NCI-H2196 treated with DMSO at 0.1 percent for 48 hours (cell line): ENCODE data around the gene SLC2A4RG.
A peak's percentile ranks its signal among the peaks of the same experiment; 100 is the strongest.
"Not testable (repeated sequence)": the region's sequence is repeated elsewhere in the genome, so short reads cannot be mapped to it uniquely, and the experiment has no call there.

Source experiments
- DNase-seq: peaks from one replicate; lab custom pipeline; 2025; ENCODE audit not compliant: unreplicated experiment; lab: John Stamatoyannopoulos, UW

Gene SLC2A4RG

DNA sequence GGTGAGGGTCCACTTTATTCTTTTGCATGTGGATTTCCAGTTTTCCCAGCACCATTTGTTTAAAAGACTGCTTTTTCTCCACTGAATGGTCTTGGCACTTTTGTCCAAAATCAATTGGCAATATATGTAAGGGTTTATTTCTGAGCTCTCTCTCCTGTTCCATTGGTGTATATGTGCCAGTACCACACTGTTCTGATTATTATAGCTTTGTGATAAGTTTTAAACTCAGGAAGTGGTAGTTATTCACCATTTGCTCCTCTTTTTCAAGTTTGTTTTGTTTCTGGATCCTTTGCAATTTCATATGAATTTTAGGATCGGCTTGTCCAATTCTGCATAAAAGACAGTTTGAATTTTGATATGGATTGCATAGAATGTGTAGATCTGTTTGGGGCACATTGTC, 27.4 kb upstream of the SLC2A4RG start:
- DNase-seq = no peak

DNA sequence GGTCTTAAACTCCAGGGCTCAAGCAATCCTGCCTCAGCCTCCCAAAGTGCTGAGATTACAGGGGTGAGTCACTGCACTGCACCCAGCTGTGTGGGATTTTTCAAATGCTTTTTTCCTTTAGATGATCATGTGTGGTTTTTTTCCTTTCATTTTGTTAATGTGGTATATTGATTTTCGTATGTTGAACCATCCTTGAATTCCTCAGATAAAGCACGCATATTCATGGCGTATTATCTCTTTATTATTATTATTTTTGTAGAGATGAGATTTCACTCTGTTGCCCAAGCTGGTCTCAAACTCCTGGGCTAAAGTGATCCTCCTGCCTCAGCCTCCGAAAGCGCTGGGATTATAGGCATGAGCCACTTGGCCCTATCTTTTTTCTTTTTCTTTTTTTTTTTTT, 24.7 kb upstream of the SLC2A4RG start:
- DNase-seq = no peak

DNA sequence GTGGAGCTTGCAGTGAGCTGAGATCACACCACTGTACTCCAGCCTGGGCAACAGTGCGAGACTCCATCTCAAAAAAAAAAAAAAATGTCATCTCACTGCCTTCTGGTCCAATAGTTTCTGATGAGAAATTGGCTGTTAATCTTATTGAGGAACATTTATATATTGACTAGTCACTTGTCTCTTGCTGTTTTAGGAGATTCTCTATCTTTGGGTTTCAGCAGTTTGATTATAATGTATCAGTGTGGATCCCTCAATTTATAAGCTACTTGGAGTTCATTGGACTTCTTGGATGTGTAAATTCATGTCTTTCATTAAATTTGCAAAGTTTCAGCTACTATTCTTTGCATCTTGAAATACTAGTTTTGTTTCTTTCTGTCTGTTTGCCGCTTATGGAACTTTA, 20.6 kb upstream of the SLC2A4RG start:
- DNase-seq = no peak

DNA sequence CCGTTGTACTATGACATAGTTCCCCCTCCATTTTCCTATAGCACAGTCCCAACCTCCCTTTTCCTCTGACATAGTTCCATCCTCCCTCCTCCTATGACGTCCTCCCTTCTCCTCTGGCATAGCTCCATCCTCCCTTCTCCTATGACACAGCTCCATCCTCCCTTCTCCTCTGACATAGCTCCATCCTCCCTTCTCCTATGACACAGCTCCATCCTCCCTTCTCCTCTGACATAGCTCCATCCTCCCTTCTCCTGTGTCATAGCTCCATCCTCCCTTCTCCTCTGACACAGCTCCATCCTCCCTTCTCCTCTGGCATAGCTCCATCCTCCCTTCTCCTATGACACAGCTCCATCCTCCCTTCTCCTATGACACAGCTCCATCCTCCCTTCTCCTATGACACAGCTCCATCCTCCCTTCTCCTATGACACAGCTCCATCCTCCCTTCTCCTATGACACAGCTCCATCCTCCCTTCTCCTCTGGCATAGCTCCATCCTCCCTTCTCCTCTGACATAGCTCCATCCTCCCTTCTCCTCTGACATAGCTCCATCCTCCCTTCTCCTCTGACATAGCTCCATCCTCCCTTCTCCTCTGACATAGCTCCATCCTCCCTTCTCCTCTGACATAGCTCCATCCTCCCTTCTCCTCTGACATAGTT, 16.5 kb upstream of the SLC2A4RG start:
- DNase-seq = not testable (repeated sequence)

DNA sequence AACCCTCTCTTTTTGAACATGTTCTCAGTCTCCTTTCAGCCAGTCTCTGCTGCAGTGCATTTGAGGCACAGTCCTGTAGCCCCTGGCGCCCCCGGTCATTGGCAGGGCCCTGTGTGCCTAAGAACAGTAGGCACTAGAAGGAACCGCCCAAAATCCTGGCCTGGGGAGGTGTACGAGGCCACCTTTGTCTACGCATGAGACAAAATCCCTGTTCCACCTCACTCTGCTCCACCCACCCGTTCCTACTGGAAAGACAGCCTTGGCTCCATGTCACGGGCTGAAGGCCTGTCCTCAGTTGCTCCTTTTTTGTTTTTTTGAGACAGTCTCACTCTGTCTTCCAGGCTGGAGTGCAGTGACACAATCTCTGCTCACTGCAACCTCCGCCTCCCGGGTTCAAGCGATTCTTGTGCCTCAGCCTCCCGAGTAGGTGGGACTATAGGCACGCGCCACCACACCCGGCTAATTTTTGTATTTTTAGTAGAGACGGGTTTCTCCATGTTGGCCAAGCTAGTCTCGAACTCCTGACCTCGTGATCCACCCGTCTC, 9.3 kb upstream of the SLC2A4RG start:
- not testable (repeated sequence) for DNase-seq

DNA sequence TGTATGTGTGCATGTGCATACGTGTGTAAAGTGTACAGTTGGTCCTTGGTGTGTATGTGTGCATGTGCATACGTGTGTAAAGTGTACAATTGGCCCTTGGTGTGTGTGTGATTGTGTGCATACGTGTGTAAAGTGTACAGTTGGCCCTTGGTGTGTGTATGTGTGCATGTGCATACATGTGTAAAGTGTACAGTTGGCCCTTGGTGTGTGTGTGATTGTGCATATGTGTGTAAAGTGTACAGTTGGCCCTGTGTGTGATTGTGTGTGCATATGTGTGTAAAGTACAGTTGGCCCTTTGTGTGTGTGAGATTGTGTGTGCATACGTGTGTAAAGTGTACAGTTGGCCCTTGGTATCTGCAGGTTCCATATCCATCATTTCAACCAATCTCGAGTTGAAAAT, 8.2 kb upstream of the SLC2A4RG start:
- no peak for DNase-seq

DNA sequence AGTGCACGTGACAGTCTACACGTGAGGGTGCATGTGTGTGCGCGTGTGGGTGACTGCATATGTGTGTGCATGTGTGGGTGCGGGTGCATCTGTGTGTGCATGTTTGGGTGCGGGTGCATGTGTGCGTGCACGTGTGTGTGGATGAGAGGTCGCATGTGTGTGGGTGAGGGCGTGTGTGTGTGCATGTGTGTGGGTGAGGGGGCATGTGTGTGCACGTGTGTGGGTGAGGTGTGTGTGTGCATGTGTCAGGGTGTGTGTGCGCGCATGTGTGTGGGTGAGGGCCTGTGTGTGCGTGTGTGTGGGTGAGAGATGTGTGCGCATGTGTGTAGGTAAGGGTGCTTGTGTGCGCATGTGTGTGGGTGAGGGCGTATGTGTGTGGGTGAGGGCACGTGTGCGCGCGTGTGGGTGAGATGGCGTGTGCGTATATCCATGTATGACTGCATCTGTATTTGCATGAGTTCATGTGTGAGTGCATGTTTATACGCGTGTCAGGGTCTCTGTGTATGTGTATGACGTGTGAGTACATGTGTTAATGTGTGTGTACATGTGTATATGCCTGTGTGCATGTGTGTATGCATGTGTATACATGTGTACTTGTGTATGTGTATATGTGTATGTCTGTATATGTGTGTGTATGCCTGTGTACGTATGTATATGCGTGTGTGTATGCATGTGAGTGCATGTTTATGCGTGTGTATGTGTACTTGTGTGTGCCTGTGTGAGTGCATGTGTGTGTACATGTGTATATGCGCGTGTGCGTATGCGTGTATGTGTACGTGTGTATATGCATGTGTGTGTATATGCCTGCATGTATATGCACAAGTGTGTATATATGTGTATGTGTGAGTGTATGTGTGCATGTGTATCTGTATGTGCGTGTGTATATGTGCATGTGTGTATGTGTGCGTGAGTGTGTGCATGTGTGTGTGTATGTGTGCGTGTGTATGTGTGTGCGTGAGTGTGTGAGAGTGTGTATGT, 7.2 kb upstream of the SLC2A4RG start:
- no peak for DNase-seq

DNA sequence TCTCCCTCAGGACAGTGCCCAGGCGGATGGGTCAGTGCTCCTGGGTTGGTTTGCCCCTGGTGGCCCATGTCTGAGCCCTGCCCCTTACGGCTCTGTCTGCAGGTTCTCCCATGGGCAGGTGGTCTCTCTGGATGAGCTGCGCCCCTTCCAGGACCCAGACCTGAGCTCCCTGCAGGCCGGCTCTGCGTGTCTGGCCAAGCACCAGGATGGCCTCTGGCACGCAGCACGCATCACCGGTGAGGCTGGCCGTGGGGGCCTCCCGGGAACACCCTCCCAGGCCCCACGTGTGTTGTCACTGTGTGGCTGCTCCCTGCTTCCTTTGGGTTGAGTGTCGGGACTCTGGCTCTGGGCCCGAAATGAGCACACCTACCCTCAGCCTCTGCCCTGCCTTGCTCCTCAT, 6.5 kb upstream of the SLC2A4RG start:
- no peak for DNase-seq

DNA sequence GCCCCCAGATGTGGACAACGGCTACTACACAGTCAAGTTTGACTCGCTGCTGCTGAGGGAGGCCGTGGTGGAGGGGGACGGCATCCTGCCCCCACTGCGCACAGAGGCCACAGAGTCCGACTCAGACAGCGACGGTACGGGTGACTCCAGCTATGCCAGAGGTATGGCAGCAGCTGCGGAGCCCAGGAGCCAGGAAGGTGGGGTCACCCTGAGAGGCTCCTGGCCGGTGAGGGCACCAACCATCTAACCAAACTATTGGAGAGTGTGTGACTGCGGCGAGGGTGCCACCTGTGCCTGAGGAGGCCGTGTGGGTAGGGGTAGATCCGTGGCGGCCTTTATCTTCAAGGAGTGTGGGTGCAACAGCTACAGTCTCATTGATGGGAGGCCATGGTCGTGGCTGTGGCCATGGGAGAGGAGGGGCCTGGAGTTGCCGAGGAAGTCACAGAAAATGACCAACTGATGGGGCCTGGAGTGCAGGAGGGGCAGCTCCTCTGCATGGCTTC, 5.9 kb upstream of the SLC2A4RG start:
- no peak for DNase-seq

DNA sequence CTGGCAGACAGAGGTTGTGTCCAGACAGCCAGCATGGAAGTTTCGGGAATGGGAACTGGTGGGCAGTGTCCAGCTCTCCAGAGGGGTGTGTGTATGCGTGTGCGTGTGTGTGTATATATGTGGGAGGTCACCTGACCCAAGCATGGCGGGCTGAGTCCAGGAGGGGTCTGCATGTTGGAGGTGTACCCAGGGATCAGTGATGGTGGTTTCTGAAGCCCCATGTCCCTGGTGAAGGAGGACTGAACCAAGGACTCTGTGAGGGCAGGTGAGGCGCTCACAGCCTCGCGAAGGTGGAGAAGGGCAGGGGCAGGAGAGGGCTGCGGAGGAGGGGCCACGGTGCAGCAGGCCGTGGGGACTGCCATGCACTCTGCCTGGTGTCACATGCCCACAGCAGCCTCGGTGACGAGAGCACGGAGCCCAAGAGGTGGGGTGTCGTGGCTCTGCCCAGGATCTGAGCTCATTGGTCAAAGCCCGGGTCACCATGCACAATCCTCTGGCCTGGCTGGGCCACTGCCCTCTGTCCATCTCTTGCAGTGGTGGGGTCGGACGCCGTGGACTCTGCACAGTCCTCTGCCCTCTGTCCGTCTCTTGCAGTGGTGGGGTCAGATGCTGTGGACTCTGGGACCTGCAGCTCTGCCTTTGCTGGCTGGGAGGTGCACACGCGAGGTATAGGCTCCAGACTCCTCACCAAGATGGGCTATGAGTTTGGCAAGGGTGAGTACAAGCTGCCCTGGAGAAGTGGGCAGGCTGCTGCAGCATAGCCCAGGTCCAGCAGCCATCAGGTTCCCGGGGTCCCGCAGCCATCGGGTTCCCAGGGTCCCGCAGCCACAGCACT, 5.2 kb upstream of the SLC2A4RG start:
- no peak for DNase-seq

DNA sequence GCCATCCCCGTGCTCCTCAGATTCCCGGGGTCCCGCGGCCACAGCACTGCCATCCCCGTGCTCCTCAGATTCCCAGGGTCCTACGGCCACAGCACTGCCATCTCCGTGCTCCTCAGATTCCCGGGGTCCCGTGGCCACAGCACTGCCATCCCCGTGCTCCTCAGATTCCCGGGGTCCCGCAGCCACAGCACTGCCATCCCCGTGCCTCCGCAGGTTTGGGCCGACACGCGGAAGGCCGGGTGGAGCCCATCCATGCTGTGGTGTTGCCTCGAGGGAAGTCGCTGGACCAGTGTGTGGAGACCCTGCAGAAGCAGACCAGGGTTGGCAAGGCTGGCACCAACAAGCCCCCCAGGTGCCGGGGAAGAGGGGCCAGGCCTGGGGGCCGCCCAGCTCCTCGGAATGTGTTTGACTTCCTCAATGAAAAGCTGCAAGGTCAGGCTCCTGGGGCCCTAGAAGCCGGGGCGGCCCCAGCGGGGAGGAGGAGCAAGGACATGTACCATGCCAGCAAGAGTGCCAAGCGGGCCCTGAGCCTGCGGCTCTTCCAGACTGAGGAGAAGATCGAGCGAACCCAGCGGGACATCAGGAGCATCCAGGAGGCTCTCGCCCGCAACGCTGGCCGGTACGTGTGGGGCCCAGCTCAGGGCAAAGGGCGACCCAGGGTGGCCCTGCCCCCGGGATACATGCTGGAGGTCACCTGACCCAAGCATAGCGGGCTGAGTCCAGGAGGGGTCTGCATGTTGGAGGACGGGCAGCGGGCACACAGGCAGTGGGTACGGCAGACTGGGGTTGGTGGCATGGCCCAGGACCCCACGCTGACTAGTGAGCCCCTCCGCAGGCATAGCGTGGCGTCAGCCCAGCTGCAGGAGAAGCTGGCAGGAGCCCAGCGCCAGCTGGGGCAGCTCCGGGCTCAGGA, 4.4 kb upstream of the SLC2A4RG start:
- DNase-seq = no peak

DNA sequence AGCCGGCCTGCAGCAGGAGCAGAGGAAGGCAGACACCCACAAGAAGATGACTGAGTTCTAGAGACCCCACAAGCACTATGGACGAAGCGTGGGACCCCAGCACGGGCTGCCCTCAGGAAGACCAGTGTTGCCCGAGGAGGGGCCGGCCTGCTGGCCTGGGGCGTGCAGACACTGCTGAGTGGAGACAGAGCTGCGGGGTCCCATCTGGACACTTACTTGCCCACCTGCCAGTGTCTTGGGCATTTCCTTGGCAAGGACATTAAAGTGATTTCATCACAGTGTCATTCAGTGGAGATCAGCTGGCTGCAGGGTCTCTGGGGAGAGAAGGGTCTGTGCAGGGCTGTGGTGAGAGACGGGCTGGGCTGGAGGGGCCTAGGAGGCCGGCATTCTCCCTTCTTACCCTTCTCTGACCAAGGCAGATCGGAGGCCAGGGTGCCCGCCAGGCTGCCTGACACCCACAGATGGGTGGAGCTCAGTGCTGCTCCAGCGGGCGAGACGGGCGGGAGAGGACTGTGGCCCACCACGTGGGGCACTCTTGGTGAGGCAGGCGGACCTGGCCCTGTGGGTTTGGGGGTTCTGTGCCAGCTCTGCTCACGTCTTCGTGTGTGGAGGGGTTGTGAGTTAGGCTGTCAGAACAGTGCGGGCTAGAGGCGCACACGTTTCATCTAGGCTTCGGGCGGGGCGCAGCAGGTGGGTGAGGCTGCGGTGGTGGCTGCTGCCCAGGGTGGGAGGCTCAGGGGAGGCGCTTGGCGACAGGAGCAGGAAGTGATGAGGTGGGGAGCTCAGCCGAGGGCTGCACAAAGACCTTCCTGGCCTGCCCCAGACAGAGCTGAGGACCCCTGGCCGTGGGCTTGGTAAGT, 3.5 kb upstream of the SLC2A4RG start, which contains the start of gene LIME1:
TSS of gene LIME1 (plus strand) at position 806 of the 860 bp plus-strand sequence. CDS start 886 bp downstream, outside the sequence.
- no peak for DNase-seq

DNA sequence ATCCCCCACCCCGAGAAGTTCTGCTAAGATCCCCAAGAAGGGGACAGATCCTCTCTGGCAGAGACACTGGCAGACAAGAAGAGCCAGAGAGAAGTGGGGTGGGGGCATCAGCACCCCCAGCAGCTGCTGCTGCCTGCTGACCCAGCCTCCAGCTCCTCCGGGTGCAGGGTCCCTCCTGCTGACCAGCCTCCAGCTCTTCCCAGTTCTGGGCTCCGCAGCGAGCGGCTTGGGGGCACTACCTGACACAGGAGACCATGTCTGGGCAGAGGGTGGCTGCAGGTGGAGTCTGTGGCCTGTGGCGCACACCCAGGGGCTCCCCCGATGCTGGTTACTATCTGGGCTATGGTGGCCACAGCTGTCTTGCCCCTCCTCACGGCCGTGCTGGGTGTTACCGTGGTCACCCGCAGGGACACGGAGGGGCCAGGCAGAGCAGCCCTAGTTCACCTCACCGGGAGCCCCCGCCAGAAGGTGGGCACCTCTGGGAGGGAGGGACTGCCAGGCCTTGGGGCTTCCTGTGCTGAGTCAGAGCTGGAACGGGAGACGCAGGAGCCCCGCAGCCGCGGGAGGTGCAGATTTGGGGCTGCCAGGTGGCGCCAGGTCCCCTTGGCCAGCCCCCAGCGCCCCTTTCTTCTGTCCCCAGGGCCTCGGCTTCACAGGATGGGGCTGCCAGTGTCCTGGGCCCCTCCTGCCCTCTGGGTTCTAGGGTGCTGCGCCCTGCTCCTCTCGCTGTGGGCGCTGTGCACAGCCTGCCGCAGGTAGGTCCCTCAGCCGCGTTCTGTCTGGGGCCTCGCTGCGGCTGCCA, 2.5 kb upstream of the SLC2A4RG start:
- DNase-seq = no peak

DNA sequence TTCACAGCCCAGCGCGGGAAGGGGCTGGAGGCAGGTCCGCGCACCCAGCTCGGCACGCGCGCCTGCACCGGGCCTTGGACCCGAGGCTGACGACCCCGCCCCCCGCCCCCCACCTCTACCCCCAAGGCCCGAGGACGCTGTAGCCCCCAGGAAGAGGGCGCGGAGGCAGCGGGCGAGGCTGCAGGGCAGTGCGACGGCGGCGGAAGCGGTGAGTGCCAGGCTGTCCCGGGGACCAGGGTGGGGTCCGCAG, 2.0 kb upstream of the SLC2A4RG start:
- DNase-seq = no peak

DNA sequence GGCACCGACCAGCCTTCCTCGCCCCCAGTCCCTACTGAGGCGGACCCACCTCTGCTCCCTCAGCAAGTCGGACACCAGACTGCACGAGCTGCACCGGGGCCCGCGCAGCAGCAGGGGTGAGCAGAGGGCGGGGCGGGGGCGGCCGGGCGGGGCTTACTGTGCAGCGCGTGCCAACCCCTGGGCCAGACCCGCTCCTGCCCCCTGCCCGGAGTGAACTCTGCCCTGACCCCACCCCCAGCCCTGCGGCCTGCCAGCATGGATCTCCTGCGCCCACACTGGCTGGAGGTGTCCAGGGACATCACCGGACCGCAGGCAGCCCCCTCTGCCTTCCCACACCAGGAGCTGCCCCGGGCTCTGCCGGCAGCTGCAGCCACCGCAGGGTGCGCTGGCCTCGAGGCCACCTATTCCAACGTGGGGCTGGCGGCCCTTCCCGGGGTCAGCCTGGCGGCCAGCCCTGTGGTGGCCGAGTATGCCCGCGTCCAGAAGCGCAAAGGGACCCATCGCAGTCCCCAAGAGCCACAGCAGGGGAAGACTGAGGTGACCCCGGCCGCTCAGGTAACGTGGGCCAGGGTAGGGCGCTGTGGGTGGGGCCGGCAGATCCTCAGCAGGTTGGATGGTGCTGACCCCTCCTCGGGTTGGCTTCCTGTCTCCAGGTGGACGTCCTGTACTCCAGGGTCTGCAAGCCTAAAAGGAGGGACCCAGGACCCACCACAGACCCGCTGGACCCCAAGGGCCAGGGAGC, 1.5 kb upstream of the SLC2A4RG start:
- DNase-seq = no peak

DNA sequence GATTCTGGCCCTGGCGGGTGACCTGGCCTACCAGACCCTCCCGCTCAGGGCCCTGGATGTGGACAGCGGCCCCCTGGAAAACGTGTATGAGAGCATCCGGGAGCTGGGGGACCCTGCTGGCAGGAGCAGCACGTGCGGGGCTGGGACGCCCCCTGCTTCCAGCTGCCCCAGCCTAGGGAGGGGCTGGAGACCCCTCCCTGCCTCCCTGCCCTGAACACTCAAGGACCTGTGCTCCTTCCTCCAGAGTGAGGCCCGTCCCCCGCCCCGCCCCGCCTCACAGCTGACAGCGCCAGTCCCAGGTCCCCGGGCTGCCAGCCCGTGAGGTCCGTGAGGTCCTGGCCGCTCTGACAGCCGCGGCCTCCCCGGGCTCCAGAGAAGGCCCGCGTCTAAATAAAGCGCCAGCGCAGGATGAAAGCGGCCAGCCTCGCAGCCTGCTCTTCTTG, 868 bp upstream of the SLC2A4RG start:
- DNase-seq = no peak

DNA sequence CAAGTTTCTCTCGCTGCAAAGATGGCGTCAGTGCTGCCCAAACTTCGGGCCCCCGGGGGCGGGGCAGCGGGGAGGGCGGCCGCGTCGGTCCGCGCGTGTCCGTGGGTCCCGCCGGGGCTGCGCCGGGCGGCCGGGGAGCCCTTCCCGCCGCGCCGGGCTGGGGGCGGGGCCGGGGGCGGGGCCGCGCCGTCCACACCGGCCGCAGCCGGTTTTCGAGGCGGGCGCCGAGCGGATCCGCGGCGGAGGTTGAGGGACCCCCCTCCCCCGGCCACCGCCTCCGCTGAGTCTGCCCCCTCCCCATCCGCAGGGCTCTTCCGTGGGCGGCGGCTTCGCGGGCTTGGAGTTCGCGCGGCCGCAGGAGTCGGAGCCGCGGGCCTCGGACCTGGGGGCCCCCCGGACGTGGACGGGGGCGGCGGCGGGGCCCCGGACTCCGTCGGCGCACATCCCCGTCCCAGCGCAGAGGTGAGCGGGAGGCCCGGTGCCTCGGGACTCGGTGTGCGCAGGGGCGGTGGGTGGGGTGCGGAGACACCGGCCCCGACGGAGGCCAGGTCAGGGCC, 572 bp downstream of the SLC2A4RG start:
- DNase-seq = peak; percentile 11
